ENCODE results near the gene BCL11B.

Gene BCL11B

DNA sequence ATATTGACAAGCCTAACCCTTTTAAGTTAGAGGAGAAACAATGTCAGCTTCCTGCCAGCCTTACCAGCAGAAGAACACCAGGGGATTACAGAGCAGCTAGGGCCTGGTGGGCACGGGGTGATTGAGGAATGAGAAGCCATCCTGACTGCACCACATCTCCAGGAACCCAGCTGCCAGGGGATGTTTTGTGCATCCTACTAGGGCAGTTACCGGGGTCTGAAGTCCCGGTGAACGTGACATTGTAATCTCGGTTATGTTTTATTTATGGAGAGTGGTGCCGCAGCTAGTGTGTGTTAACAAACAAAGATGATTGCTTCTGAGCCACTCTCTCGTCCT, 115.9 kb downstream of the BCL11B start:
- TF ChIP-seq, protein P1, sequence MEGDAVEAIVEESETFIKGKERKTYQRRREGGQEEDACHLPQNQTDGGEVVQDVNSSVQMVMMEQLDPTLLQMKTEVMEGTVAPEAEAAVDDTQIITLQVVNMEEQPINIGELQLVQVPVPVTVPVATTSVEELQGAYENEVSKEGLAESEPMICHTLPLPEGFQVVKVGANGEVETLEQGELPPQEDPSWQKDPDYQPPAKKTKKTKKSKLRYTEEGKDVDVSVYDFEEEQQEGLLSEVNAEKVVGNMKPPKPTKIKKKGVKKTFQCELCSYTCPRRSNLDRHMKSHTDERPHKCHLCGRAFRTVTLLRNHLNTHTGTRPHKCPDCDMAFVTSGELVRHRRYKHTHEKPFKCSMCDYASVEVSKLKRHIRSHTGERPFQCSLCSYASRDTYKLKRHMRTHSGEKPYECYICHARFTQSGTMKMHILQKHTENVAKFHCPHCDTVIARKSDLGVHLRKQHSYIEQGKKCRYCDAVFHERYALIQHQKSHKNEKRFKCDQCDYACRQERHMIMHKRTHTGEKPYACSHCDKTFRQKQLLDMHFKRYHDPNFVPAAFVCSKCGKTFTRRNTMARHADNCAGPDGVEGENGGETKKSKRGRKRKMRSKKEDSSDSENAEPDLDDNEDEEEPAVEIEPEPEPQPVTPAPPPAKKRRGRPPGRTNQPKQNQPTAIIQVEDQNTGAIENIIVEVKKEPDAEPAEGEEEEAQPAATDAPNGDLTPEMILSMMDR (IDR thresholded peaks at IDR 0.05; ENCODE audit: low read depth, low read length) = no peak
- no peak for DNase-seq (ENCODE audit: low read depth, low spot score)
- in situ Hi-C loops (cut with HindIII; ENCODE audit: low sequenced_read_pairs) = no loop called here
- H3K4me3 ChIP-seq (ENCODE audit: low read depth, low read length) = no peak overlapping the region

DNA sequence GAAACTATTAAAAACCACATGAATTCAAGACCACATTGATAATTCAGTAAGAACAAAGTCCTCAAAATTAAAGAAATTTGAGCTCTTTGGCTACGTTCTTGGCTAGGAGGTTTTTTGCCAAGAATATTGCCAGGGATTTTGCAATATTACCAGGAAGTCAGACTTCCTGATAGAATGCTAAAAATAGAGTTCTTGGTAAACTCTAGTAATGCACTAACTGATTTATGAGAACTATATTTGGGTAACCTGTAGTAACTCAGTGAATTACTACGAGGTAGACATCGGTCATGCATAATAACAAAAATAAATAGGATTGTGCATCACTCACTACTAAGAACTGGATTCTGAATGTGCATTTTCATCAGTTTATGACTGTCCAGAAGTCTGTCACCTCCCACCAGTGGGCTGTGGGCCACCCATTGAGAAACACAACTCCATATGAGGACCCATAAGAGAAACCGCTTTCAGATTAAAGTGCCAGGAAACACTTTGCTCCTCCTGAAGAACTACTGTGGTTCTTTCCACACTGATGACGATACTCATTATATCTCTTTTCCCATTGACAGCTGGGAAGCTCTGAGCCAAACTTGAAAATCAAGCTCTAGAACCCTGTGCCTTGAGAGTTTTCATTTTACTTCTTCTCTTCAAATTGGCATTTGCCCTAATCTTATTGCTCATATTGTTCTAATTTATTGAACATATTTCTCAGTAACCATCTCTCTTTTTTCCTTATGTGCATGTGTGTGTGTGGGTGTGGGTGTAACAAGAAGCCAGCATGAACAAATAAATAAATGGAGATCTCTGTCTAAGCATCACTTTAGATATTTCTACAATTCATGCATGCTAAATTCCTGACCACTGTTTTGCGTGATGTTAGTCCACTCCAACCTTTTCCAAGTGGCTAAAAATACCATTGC, 116.6 kb downstream of the BCL11B start:
- in situ Hi-C loops (cut with HindIII; ENCODE audit: low sequenced_read_pairs) = no loop called here
- H3K4me3 ChIP-seq (ENCODE audit: low read depth, low read length) = no peak overlapping the region
- TF ChIP-seq, protein P1 (IDR thresholded peaks at IDR 0.05; ENCODE audit: low read depth, low read length) = no peak
- DNase-seq (ENCODE audit: low read depth, low spot score) = no peak

DNA sequence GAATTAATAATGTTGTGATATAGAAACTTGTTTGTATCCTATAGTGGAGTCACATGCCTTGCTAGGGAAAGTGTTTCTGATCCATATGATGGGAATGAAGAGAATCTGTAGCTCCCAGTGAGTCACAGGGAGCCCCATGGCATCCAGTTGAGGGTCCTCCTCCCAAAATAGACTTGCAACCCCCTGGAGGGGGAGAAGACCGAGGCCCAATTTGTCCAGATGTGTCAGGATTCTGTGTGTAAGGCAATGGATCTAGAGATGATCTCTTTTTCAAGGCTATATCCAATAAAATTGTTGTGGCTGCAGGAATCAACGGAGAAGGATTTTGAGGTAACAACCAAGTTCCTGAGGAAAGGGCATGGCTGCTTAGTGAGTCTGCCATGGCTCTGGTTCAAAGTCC, 121.8 kb downstream of the BCL11B start:
- TF ChIP-seq, protein P1 (IDR thresholded peaks at IDR 0.05; ENCODE audit: low read depth, low read length) = no peak
- no peak overlapping the region for H3K4me3 ChIP-seq (ENCODE audit: low read depth, low read length)
- DNase-seq (ENCODE audit: low read depth, low spot score) = no peak
- in situ Hi-C loops (cut with HindIII; ENCODE audit: low sequenced_read_pairs) = no loop called here

DNA sequence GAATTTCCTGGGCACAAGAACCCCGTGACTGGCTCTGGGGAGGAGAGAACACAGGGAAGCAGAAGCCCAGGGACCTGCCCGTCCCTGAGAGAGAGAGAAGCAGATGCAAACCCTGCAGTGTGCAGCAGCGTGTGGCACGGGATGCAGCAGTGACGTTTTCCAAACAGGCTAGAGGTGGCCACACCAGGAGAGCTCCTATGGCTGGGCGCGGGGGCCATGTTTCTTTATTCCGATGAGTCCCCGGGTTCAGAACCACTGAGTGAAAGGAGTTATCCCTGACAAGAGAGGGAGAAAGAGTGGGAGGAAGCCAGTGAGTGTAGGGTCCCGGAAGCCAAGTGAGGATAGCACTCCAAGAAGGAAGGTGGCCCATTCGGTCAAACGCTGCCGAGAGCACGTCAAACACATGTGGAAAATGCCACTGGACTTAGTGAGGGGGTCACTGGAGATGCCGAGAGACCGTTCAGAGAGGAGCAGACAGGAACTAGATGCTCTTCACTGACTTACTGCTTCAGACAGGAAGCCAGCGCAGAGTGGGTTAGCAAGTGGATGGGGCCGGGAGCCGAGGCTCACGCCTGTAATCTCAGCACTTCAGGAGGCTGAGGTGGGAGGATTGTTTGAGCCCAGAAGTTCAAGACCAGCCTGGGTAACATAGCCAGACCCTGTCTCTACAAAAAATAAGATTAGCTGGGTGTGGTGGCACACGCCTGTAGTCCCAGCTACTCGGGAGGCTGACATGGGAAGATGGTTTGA, 123.0 kb downstream of the BCL11B start:
- in situ Hi-C loops (cut with HindIII; ENCODE audit: low sequenced_read_pairs) = no loop called here
- TF ChIP-seq, protein P1 (IDR thresholded peaks at IDR 0.05; ENCODE audit: low read depth, low read length) = no peak
- DNase-seq (ENCODE audit: low read depth, low spot score) = no peak

DNA sequence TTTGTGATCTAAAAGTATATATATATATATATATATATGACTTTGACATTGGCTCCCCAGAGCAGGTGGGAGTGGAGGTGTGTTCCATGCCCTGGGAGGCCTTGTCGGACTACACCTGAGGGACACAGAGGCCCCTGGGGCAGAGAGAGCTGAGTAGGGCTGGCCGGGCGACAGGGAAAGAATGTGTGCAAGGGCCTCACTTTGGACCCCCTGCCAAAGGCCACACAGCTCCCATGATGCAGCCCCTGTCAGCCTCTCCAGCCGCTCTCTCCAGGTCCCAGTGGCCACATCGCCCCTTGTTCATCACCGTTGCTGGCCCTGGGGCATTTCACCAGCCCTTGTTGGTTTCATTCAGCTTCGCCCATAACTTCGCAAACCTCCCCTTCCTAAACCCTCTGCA, 123.9 kb downstream of the BCL11B start:
- DNase-seq (ENCODE audit: low read depth, low spot score) = no peak
- TF ChIP-seq, protein P1 (IDR thresholded peaks at IDR 0.05; ENCODE audit: low read depth, low read length) = no peak
- in situ Hi-C loops (cut with HindIII; ENCODE audit: low sequenced_read_pairs) = no loop called here
- no peak overlapping the region for H3K4me3 ChIP-seq (ENCODE audit: low read depth, low read length)

More for the DNA sequence above, 123.0 kb downstream of the BCL11B start:
- H3K4me3 ChIP-seq (ENCODE audit: low read depth, low read length) = no peak overlapping the region

DNA sequence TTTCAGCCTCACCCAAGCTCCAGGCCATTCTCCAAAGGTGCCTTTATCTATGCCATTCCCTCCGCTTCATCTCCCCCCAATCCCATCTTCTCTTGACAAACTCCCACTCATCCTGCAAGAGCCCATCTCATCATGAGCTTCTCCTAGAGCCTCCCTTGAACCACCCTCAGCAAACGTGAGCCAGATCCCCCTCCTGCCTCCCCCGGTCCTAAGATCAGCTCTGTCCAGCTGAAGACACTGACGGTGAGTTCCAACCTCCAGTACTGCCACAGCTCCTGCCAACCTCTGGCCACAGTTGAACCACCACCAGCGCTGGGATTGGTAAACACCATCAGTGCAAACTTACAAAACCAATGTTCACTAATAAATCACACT, 124.6 kb downstream of the BCL11B start:
- H3K4me3 ChIP-seq (ENCODE audit: low read depth, low read length) = no peak overlapping the region
- TF ChIP-seq, protein P1 (IDR thresholded peaks at IDR 0.05; ENCODE audit: low read depth, low read length) = no peak
- DNase-seq (ENCODE audit: low read depth, low spot score) = no peak
- in situ Hi-C loops (cut with HindIII; ENCODE audit: low sequenced_read_pairs) = no loop called here

Measured in astrocyte of the spinal cord (primary cell).